Esophagus squamous epithelium (tissue), 4 donors: ENCODE measurements around the gene CCSER1.
"Not testable (repeated sequence)": the region's sequence is repeated elsewhere in the genome, so short reads cannot be mapped to it uniquely, and the experiment has no call there.

Source experiments
- POLR2A ChIP-seq, 4 donors: fragments of 450-650 bp; IDR thresholded peaks; one replicate each; pipeline ENCODE4 v1.6.1; 2017; ENCODE audit warnings: antibody characterized with exemption in 4 of 4, mild to moderate bottlenecking in 4 of 4, moderate library complexity in 3 of 4
- TF ChIP-seq, protein P1 (sequence below), 6 experiments: fragments of 450-650 bp in 4 of 6; fragments of 200-600 bp in 2 of 6; sonication (generic) in 2 of 6; IDR thresholded peaks; one replicate each; pipeline ENCODE4 v1.5.1; 2016 to 2019; ENCODE audit warnings: antibody characterized with exemption in 6 of 6, mild to moderate bottlenecking in 4 of 6, moderate library complexity in 4 of 6

- TF ChIP-seq POLR2A (IDR thresholded peaks at IDR 0.05), result not testable (repeated sequence)
- TF ChIP-seq, protein P1, sequence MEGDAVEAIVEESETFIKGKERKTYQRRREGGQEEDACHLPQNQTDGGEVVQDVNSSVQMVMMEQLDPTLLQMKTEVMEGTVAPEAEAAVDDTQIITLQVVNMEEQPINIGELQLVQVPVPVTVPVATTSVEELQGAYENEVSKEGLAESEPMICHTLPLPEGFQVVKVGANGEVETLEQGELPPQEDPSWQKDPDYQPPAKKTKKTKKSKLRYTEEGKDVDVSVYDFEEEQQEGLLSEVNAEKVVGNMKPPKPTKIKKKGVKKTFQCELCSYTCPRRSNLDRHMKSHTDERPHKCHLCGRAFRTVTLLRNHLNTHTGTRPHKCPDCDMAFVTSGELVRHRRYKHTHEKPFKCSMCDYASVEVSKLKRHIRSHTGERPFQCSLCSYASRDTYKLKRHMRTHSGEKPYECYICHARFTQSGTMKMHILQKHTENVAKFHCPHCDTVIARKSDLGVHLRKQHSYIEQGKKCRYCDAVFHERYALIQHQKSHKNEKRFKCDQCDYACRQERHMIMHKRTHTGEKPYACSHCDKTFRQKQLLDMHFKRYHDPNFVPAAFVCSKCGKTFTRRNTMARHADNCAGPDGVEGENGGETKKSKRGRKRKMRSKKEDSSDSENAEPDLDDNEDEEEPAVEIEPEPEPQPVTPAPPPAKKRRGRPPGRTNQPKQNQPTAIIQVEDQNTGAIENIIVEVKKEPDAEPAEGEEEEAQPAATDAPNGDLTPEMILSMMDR (IDR thresholded peaks at IDR 0.05), result not testable (repeated sequence)
Measured at GRCh38 chr4:91405431-91405830, 1278.2 kb downstream of the CCSER1 start.
